Measurements from ENCODE around the gene XPNPEP3.

Gene XPNPEP3

DNA sequence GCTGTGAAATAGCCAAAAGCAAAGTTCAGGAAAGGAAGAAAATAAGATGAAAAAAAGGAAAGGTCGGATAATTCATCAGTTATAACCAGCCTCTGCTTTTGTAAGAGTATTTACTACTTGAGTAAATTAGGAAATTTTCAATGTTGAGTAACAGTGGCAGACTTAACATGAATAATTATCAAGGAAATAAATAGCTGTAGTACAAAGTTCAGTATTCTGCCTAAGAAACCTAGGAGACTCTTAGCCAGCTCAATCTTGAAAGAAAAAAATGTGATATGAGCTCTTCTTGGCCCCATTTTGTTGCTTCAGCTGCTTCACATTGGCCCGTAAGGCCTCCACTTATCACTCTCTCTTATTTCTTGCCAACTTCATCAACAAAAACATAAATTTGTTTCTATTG, 22.0 kb downstream of the XPNPEP3 start:
- Histone ChIP-seq H3K27ac (no peak overlapping the region), H3K4me3 (no peak overlapping the region)
- no peak for TF ChIP-seq CTCF (IDR thresholded peaks at IDR 0.05)
- DNase-seq (ENCODE audit: low spot score), result no peak

- TF ChIP-seq CTCF (IDR thresholded peaks at IDR 0.05), result no peak
- no peak overlapping the region for H3K4me3 ChIP-seq
- DNase-seq (ENCODE audit: low spot score), result no peak
- no peak overlapping the region for H3K27ac ChIP-seq
Measured at GRCh38 chr22:40889116-40889515, 32.2 kb downstream of the XPNPEP3 start.

- TF ChIP-seq CTCF (IDR thresholded peaks at IDR 0.05), result no peak
- Histone ChIP-seq H3K27ac (no peak overlapping the region), H3K4me3 (no peak overlapping the region)
- no peak for DNase-seq (ENCODE audit: low spot score)
Measured at GRCh38 chr22:40890881-40891280, 33.9 kb downstream of the XPNPEP3 start.

- no peak for TF ChIP-seq CTCF (IDR thresholded peaks at IDR 0.05)
- no peak for DNase-seq (ENCODE audit: low spot score)
- Histone ChIP-seq H3K27ac (no peak overlapping the region), H3K4me3 (no peak overlapping the region)
Measured at GRCh38 chr22:40894417-40894816, 37.5 kb downstream of the XPNPEP3 start.

GRCh38 chr22:40898850-40899357, 42.0 kb downstream of the XPNPEP3 start:
- DNase-seq (ENCODE audit: low spot score), result no peak
- Histone ChIP-seq H3K27ac (no peak overlapping the region), H3K4me3 (no peak overlapping the region)
- no peak for TF ChIP-seq CTCF (IDR thresholded peaks at IDR 0.05)

GRCh38 chr22:40904101-40904500, 47.2 kb downstream of the XPNPEP3 start:
- DNase-seq (ENCODE audit: low spot score), result no peak
- Histone ChIP-seq H3K4me3 (no peak overlapping the region), H3K27ac (no peak overlapping the region)
- TF ChIP-seq CTCF (IDR thresholded peaks at IDR 0.05), result no peak

DNA sequence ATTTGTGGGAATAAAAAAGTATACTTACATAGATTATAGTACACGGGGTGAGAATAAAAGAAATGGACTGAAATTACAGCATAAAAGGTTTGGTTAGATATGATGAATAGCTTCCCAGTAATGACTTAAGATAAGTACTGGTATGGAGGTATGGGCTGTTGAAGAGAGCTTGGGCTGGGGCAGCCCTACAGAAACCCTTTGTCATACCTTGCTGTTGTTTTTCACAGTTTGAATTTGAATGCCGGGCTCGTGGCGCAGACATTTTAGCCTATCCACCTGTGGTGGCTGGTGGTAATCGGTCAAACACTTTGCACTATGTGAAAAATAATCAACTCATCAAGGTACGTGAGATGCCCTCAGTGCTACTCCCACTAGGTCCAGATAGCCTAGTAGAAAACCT, 51.9 kb downstream of the XPNPEP3 start:
- Histone ChIP-seq H3K27ac (no peak overlapping the region), H3K4me3 (no peak overlapping the region)
- DNase-seq (ENCODE audit: low spot score), result no peak
- no peak for TF ChIP-seq CTCF (IDR thresholded peaks at IDR 0.05)

Data from coronary artery (tissue), 2 donors.